HG02798 (cell line): Measurements from ENCODE around the gene ATXN2.
"Not testable (repeated sequence)": the region's sequence is repeated elsewhere in the genome, so short reads cannot be mapped to it uniquely, and the experiment has no call there.

Source experiments
- ATAC-seq: cut with Tn5 transposase; IDR thresholded peaks from one replicate; pipeline ENCODE4 v1.9.1; 2021; ENCODE audit warnings: mild to moderate bottlenecking; ENCODE audit not compliant: unreplicated experiment, poor library complexity

The ATXN2 gene

GRCh38 chr12:111519937-111520336 is 79.2 kb downstream of the ATXN2 start:
- no peak for ATAC-seq

- no peak for ATAC-seq
Measured at GRCh38 chr12:111519083-111519482, 80.0 kb downstream of the ATXN2 start.

GRCh38 chr12:111507719-111508118 is 91.4 kb downstream of the ATXN2 start:
- ATAC-seq = not testable (repeated sequence)

GRCh38 chr12:111507258-111507657 is 91.9 kb downstream of the ATXN2 start:
- not testable (repeated sequence) for ATAC-seq

- no peak for ATAC-seq
Measured at GRCh38 chr12:111506260-111506659, 92.9 kb downstream of the ATXN2 start.

GRCh38 chr12:111505601-111506036 is 93.5 kb downstream of the ATXN2 start:
- no peak for ATAC-seq

GRCh38 chr12:111503116-111503515 is 96.0 kb downstream of the ATXN2 start:
- ATAC-seq = no peak

- no peak for ATAC-seq
Measured at GRCh38 chr12:111494676-111495075, 104.4 kb downstream of the ATXN2 start.

GRCh38 chr12:111492979-111493378 is 106.1 kb downstream of the ATXN2 start:
- not testable (repeated sequence) for ATAC-seq

GRCh38 chr12:111488798-111489197 is 110.3 kb downstream of the ATXN2 start:
- ATAC-seq = no peak

GRCh38 chr12:111488271-111488670 is 110.8 kb downstream of the ATXN2 start:
- no peak for ATAC-seq

- no peak for ATAC-seq
Measured at GRCh38 chr12:111482462-111482861, 116.7 kb downstream of the ATXN2 start.

- no peak for ATAC-seq
Measured at GRCh38 chr12:111471236-111471635, 127.9 kb downstream of the ATXN2 start.

- no peak for ATAC-seq
Measured at GRCh38 chr12:111469401-111469800, 129.7 kb downstream of the ATXN2 start.

GRCh38 chr12:111467857-111468241 is 131.3 kb downstream of the ATXN2 start:
- no peak for ATAC-seq

- no peak for ATAC-seq
Measured at GRCh38 chr12:111467092-111467856, 131.8 kb downstream of the ATXN2 start.

- no peak for ATAC-seq
Measured at GRCh38 chr12:111462210-111462769, 136.8 kb downstream of the ATXN2 start.

GRCh38 chr12:111460111-111460510 is 139.0 kb downstream of the ATXN2 start:
- ATAC-seq = not testable (repeated sequence)

- ATAC-seq = no peak
Measured at GRCh38 chr12:111458546-111459172, 140.5 kb downstream of the ATXN2 start.

GRCh38 chr12:111457577-111457976 is 141.5 kb downstream of the ATXN2 start:
- ATAC-seq = no peak

GRCh38 chr12:111457071-111457470 is 142.0 kb downstream of the ATXN2 start:
- ATAC-seq = no peak
